Inferior parietal cortex (tissue), 1 donor: ENCODE data around the gene CEP164.
"Not testable (repeated sequence)": the region's sequence is repeated elsewhere in the genome, so short reads cannot be mapped to it uniquely, and the experiment has no call there.

ENCODE experiments used
- DNase-seq: peaks from one replicate; pipeline ENCODE4 v3.0.0-alpha.2; 2016; ENCODE audit errors: extremely low spot score

The CEP164 gene

GRCh38 chr11:117394221-117394925 lies 66.7 kb downstream of the CEP164 start:
- DNase-seq = no peak

GRCh38 chr11:117395476-117395875 lies 67.8 kb downstream of the CEP164 start:
- no peak for DNase-seq

- no peak for DNase-seq
Measured at GRCh38 chr11:117396970-117397369, 69.3 kb downstream of the CEP164 start.

GRCh38 chr11:117398618-117399017 lies 71.0 kb downstream of the CEP164 start:
- DNase-seq = not testable (repeated sequence)

- not testable (repeated sequence) for DNase-seq
Measured at GRCh38 chr11:117399100-117399840, 71.6 kb downstream of the CEP164 start.

- not testable (repeated sequence) for DNase-seq
Measured at GRCh38 chr11:117405898-117406297, 78.2 kb downstream of the CEP164 start.

GRCh38 chr11:117407016-117407415 lies 79.4 kb downstream of the CEP164 start:
- DNase-seq = no peak

GRCh38 chr11:117408356-117408755 lies 80.7 kb downstream of the CEP164 start:
- DNase-seq = no peak

- DNase-seq = no peak
Measured at GRCh38 chr11:117409511-117409910, 81.9 kb downstream of the CEP164 start.

- DNase-seq = no peak
Measured at GRCh38 chr11:117410238-117410637, 82.6 kb downstream of the CEP164 start.

GRCh38 chr11:117410861-117411710 lies 83.4 kb downstream of the CEP164 start:
- no peak for DNase-seq

GRCh38 chr11:117411736-117412135 lies 84.1 kb downstream of the CEP164 start:
- DNase-seq = no peak

- DNase-seq = no peak
Measured at GRCh38 chr11:117412176-117412575, 84.5 kb downstream of the CEP164 start.

GRCh38 chr11:117412653-117413275 lies 85.1 kb downstream of the CEP164 start:
- DNase-seq = no peak

- no peak for DNase-seq
Measured at GRCh38 chr11:117413616-117414015, 86.0 kb downstream of the CEP164 start.

- DNase-seq = no peak
Measured at GRCh38 chr11:117414724-117415123, 87.1 kb downstream of the CEP164 start.

- DNase-seq = no peak
Measured at GRCh38 chr11:117415358-117415896, 87.8 kb downstream of the CEP164 start.

GRCh38 chr11:117417342-117417741 lies 89.7 kb downstream of the CEP164 start:
- DNase-seq = no peak

- DNase-seq = no peak
Measured at GRCh38 chr11:117417856-117418255, 90.2 kb downstream of the CEP164 start.

- no peak for DNase-seq
Measured at GRCh38 chr11:117418737-117419481, 91.3 kb downstream of the CEP164 start.
